Suprapubic skin (tissue), 4 donors: ENCODE results near the gene MSN.

Experiments
- POLR2A ChIP-seq, 2 donors: fragments of 450-650 bp; IDR thresholded peaks; one replicate each; pipeline ENCODE4 v1.6.1; 2017; ENCODE audit warnings: antibody characterized with exemption in 2 of 2, mild to moderate bottlenecking in 2 of 2, moderate library complexity in 2 of 2
- POLR2AphosphoS5 ChIP-seq, 3 donors: sonication (generic); formaldehyde crosslinking; IDR thresholded peaks; one replicate each; pipeline ENCODE4 v1.6.1; 2017; ENCODE audit warnings: antibody characterized with exemption in 3 of 3
- TF ChIP-seq, protein P1 (sequence below), 2 donors: fragments of 200-600 bp in 1 of 2; fragments of 450-650 bp in 1 of 2; sonication (generic) in 1 of 2; IDR thresholded peaks; one replicate each; pipeline ENCODE4 v1.5.1; 2016 to 2019; ENCODE audit warnings: antibody characterized with exemption in 2 of 2, mild to moderate bottlenecking in 1 of 2, moderate library complexity in 1 of 2

DNA sequence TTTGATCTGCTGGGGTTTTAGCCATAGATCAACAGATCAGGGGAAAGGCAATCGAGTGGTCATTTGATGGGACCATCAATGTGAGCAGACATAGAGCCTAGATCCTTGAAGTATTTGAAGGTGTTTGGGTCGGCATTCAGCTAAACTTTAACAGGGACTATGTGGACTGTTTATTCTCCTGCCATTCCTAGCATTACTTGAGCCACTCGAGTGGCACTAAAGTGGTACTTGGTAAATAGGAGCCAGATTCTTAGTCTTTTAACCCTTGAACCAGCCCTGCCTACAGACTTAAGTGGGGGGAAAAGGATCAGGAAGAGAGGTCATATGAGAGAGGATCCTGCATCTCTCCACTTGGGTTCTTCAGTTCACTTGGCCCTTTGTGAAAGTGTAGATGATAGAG is 3.8 kb downstream of the MSN start:
- TF ChIP-seq, protein P1, sequence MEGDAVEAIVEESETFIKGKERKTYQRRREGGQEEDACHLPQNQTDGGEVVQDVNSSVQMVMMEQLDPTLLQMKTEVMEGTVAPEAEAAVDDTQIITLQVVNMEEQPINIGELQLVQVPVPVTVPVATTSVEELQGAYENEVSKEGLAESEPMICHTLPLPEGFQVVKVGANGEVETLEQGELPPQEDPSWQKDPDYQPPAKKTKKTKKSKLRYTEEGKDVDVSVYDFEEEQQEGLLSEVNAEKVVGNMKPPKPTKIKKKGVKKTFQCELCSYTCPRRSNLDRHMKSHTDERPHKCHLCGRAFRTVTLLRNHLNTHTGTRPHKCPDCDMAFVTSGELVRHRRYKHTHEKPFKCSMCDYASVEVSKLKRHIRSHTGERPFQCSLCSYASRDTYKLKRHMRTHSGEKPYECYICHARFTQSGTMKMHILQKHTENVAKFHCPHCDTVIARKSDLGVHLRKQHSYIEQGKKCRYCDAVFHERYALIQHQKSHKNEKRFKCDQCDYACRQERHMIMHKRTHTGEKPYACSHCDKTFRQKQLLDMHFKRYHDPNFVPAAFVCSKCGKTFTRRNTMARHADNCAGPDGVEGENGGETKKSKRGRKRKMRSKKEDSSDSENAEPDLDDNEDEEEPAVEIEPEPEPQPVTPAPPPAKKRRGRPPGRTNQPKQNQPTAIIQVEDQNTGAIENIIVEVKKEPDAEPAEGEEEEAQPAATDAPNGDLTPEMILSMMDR (IDR thresholded peaks at IDR 0.05), result no peak
- TF ChIP-seq POLR2A (IDR thresholded peaks at IDR 0.05), result no peak
- TF ChIP-seq POLR2AphosphoS5 (IDR thresholded peaks at IDR 0.05), result no peak
